Prostate gland (tissue), 2 donors: ENCODE results near the gene SRD5A1. TPM values are rescaled to one million over a fixed set of nuclear protein-coding genes. Genes with fewer than 3 reads are reported as not detected.

ENCODE experiments used
- DNase-seq: peaks from one replicate; pipeline ENCODE4 v3.0.0-alpha.2; 2019; ENCODE audit warnings: low spot score
- H3K27ac ChIP-seq, 2 donors: fragments of 200-600 bp; sonication (generic); 2 replicates each; pipeline ENCODE4 v1.5.1; 2017 to 2019
- H3K27me3 ChIP-seq: fragments of 200-600 bp; sonication (generic); replicated peaks from 2 replicates; pipeline ENCODE4 v1.5.1; 2019; ENCODE audit not compliant: insufficient read depth
- H3K36me3 ChIP-seq, 2 donors: fragments of 200-600 bp; sonication (generic); 1 replicate in 1 of 2; 2 replicates in 1 of 2; pipeline versions ENCODE4 v1.5.1 to v1.8.1; 2017 to 2019
- H3K4me1 ChIP-seq: fragments of 200-600 bp; sonication (generic); replicated peaks from 2 replicates; pipeline ENCODE4 v1.5.1; 2019
- H3K4me3 ChIP-seq, 2 donors: fragments of 200-600 bp; sonication (generic); 2 replicates each; pipeline ENCODE4 v1.5.1; 2017 to 2019
- H3K9me3 ChIP-seq: fragments of 200-600 bp; sonication (generic); 2 replicates; pipeline ENCODE4 v1.5.1; 2017
- CTCF ChIP-seq, 4 experiments: fragments of 200-600 bp in 2 of 4; fragments of 450-650 bp in 2 of 4; sonication (generic) in 2 of 4; IDR thresholded peaks; 1 replicate in 3 of 4; 2 replicates in 1 of 4; pipeline ENCODE4 v1.5.1; 2016 to 2019; ENCODE audit warnings: antibody characterized with exemption in 4 of 4, mild to moderate bottlenecking in 2 of 4, moderate library complexity in 2 of 4
- POLR2A ChIP-seq: fragments of 450-650 bp; IDR thresholded peaks from one replicate; pipeline ENCODE4 v1.6.1; 2016; ENCODE audit warnings: antibody characterized with exemption, mild to moderate bottlenecking
- POLR2AphosphoS5 ChIP-seq: sonication (generic); formaldehyde crosslinking; IDR thresholded peaks from one replicate; pipeline ENCODE4 v1.6.1; 2017; ENCODE audit warnings: antibody characterized with exemption
- WGBS: methylation state at CpG from one replicate; pipeline ENCODE4 v1.1.5; 2018; 5-methylcytosine and 5-hydroxymethylcytosine counted together
- intact Hi-C: fragments of 100-400 bp; cut with DNase I; formaldehyde crosslinking; loops from one replicate; pipeline ENCODE4 v1.14.2; 2022
- total RNA-seq, 2 donors: library from RNA; depleted of rRNA; stranded (reverse); fragments of >200 nt; gene quantifications; one replicate each; pipeline ENCODE4 v1.1.0, GENCODE V29; 2016

The SRD5A1 gene
- total RNA-seq, 2 donors from 2014 or later: 9.4 to 29.3 TPM

- TF ChIP-seq CTCF (IDR thresholded peaks at IDR 0.05) (no peak), POLR2AphosphoS5 (no peak), POLR2A (no peak)
- intact Hi-C loops: no loop called here
- Histone ChIP-seq H3K27ac (no peak overlapping the region), H3K36me3 (no peaks in the 10 kb centered on the region), H3K4me3 (no peak overlapping the region), H3K27me3 (no peaks in the 10 kb centered on the region), H3K4me1 (no peaks in the 10 kb centered on the region), H3K9me3 (no peaks in the 10 kb centered on the region)
- WGBS: 63% methylated on average over 10 of the region's 10 CpGs
- DNase-seq: no peak
These were observed 15.9 kb downstream of the SRD5A1 start for GRCh38 chr5:6649186-6649585.

- no peaks in the 10 kb centered on the region for H3K4me1 ChIP-seq
- intact Hi-C loops: no loop called here
These were observed 16.4 kb downstream of the SRD5A1 start for GRCh38 chr5:6649681-6650080.

GRCh38 chr5:6652025-6652424 is 18.8 kb downstream of the SRD5A1 start:
- intact Hi-C loops: no loop called here
- WGBS: 88% methylated on average over 6 of the region's 6 CpGs
- no peak for DNase-seq
- H3K27me3 ChIP-seq: no peaks in the 10 kb centered on the region
- H3K36me3 ChIP-seq: no peaks in the 10 kb centered on the region
- H3K9me3 ChIP-seq: no peaks in the 10 kb centered on the region
- TF ChIP-seq POLR2A (no peak), CTCF (IDR thresholded peaks at IDR 0.05) (no peak), POLR2AphosphoS5 (no peak)
- no peak overlapping the region for H3K4me3 ChIP-seq
- H3K27ac ChIP-seq: no peak overlapping the region
- no peaks in the 10 kb centered on the region for H3K4me1 ChIP-seq

More at GRCh38 chr5:6649681-6650080, 16.4 kb downstream of the SRD5A1 start:
- no peaks in the 10 kb centered on the region for H3K9me3 ChIP-seq
- H3K27me3 ChIP-seq: no peaks in the 10 kb centered on the region
- no peak overlapping the region for H3K4me3 ChIP-seq
- 97% methylated on average over 9 of the region's 9 CpGs for WGBS
- H3K36me3 ChIP-seq: no peaks in the 10 kb centered on the region
- H3K27ac ChIP-seq: no peak overlapping the region
- DNase-seq: no peak
- TF ChIP-seq CTCF (IDR thresholded peaks at IDR 0.05) (no peak), POLR2AphosphoS5 (no peak), POLR2A (no peak)

GRCh38 chr5:6655432-6655831 is 22.2 kb downstream of the SRD5A1 start:
- Histone ChIP-seq H3K4me1 (no peaks in the 10 kb centered on the region), H3K36me3 (no peaks in the 10 kb centered on the region), H3K27me3 (no peaks in the 10 kb centered on the region), H3K27ac (no peak overlapping the region), H3K9me3 (no peaks in the 10 kb centered on the region), H3K4me3 (no peak overlapping the region)
- WGBS: 96% methylated on average over 8 of the region's 8 CpGs
- TF ChIP-seq POLR2AphosphoS5 (no peak), CTCF (IDR thresholded peaks at IDR 0.05) (no peak), POLR2A (no peak)
- no peak for DNase-seq
- intact Hi-C loops: no loop called here

- no peaks in the 10 kb centered on the region for H3K4me1 ChIP-seq
- intact Hi-C loops: no loop called here
- no peak overlapping the region for H3K27ac ChIP-seq
- DNase-seq: no peak
- no peaks in the 10 kb centered on the region for H3K27me3 ChIP-seq
- WGBS: 95% methylated on average over 5 of the region's 5 CpGs
- H3K9me3 ChIP-seq: no peaks in the 10 kb centered on the region
- no peak overlapping the region for H3K4me3 ChIP-seq
- TF ChIP-seq CTCF (IDR thresholded peaks at IDR 0.05) (no peak), POLR2AphosphoS5 (no peak), POLR2A (no peak)
- H3K36me3 ChIP-seq: no peaks in the 10 kb centered on the region
These were observed 23.4 kb downstream of the SRD5A1 start for GRCh38 chr5:6656680-6657079.
